HUDEP-2 (cell line): ENCODE data around the gene COPRS.

Source experiments
- DNase-seq, 76 experiments: peaks; one replicate each; lab custom pipeline; 2025; ENCODE audit not compliant: unreplicated experiment in 76 of 76; lab: John Stamatoyannopoulos, UW

The COPRS gene, protein sequence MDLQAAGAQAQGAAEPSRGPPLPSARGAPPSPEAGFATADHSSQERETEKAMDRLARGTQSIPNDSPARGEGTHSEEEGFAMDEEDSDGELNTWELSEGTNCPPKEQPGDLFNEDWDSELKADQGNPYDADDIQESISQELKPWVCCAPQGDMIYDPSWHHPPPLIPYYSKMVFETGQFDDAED

GRCh38 chr17:31858642-31859486, at the start of gene COPRS:
Gene COPRS, minus strand, starts transcription at chr17:31859244. Its CDS starts 45 bp downstream, at chr17:31859199.
- DNase-seq = peak in 71 of 76 experiments; percentile 7 to 87 (median 70)

- DNase-seq = peak in 22 of 76 experiments; percentile 1 to 35 (median 10)
These were observed 49.3 kb upstream of the COPRS start for GRCh38 chr17:31908386-31908785.

DNA sequence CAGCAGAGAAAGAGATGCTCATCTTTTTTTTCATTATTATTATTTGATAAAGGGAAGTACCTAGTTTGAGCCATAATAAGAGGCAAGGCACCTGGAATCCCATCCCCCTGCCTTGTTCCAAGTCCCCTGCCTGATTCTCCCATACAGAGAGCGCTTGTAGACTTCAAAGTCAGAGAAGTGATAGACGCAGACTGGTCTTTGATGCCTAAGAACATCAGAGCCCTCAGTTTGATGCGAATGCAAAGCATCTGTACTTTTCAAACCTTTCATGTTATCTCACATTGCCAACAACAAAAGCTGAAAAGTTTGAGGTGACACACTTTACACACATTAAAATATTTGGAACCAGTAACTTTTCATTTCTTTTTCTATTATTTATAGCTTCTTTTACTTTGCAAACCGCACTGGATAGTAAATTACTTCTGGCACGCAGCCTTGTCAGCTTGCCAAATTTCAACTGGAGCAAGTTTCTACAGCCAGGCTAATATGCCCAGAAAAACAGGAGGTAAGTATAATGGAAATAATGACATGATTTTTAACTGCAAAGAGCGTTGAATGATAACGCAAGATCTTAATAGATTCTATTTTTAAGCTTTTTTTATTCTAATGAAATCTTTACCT, 48.4 kb upstream of the COPRS start:
- DNase-seq = peak in 30 of 76 experiments; percentile 1 to 47 (median 17)

- no peak for DNase-seq
These were observed 44.4 kb upstream of the COPRS start for GRCh38 chr17:31903401-31903800.

DNA sequence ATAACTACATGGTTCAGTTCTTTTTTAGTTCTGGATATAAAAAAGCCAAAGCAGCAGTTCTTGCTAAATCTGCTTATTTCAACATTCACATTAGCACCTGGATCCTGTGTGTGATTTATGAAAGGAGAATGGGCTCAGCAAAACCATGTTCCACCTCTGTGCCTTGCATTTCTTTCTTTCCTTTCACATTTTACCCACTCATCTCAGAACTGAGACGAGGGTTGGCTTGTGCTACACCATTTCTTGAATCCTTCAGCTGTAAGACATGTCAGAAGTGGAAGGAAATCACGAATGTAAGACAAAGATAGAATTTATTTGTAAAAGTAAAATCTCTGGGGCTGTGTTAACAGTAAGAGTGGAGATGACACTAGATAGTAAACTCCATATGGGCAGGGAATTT, 43.6 kb upstream of the COPRS start:
- DNase-seq = no peak

- DNase-seq = peak in 4 of 76 experiments; percentile 14 to 25 (median 20)
These were observed 41.8 kb upstream of the COPRS start for GRCh38 chr17:31900877-31901276.

DNA sequence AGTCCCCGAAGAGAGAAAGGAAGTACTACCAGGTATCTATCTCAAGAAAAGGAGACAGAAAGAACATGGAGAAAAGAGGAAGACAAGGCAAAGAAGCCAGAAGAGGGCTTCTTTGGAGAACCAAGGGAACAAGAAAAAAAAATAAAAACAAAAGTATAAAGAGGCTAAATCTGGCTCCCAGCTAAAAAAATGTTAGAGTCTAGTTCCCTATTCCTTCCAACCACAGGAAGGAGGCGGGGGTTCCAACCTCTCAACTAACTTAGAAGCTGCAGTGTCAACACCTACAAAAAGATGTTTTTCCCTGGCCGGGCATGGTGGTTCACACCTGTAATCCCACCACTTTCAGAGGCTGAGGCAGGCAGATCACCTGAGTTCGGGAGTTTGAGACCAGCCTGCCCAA, 29.1 kb upstream of the COPRS start:
- no peak for DNase-seq

GRCh38 chr17:31882571-31882970, 23.5 kb upstream of the COPRS start:
- no peak for DNase-seq

DNA sequence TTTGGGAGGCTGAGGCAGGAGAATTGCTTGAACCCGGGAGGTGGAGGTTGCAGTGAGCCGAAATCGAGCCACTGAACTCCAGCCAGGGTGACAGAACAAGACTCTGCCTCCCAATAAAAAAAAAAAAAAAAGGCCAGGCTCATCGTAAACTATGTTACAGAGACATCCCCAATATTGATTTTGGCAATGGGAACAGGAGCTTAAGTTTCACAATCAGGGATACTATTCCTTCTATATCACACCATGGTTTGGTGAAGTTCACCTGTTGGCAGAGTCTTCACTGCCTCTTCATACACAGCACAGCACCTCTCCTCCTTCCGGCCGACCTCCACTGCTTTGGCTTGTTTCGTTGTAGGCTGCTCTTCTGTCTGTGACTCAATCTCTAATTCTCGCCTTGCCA, 21.3 kb upstream of the COPRS start:
- no peak for DNase-seq

GRCh38 chr17:31878703-31879073, 19.6 kb upstream of the COPRS start:
- DNase-seq = no peak

DNA sequence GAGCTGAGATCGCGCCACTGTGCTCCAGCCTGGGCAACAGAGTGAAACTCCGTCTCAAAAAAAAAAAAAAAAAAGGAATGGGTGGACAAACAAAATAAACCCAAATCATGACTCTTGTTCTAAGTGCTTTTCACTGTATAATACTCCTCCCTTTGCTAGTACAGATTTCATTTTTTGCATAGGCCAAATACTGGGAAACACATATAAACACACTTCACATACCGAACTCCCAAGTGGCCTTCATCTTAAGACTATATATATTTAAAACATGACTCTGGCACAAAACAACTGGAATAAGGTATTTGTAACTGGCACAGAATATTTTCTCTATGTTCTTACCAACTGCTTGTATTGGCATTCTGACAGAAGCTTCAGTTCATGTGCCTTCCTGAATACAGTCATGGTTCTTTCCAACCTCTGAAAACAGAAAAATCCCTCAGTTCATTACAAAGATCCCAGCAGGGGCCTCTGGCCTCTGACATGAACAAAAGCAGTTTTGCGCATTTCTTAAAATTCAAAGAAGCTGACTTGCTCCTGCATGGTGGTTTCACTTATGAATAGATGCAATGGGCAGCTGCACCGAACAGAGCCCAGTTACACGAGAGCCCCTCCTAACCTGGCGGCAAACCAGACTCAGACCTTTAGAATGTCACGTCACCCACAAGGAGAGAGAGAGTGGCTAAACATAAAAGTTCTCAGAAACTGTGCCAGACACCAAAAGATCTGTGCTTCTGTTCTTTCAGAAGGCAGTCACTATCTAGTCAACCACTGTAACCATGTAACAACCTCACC, 19.1 kb upstream of the COPRS start:
- DNase-seq = no peak

- DNase-seq = no peak
These were observed 18.3 kb upstream of the COPRS start for GRCh38 chr17:31877341-31877740.

DNA sequence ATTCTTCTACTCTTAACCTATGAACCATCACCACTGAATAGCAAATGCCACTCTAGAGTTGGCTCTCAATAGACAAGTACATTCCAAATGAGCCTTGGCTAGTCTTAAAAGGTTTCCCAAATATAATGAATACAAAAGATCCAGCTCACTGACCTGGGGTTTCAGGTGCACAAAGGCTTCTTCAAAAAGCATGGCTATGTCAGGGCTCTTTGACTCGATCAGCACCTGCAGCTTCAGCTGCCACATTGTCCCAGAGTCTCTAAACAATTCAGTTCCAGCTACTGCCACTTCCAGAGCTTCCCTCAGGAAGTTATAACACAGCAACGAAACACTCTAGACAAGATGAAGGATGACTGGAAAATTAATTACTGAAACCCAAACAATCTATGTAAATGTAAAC, 16.0 kb upstream of the COPRS start:
- DNase-seq = no peak

- DNase-seq = no peak
These were observed 10.9 kb upstream of the COPRS start for GRCh38 chr17:31869797-31870568.

GRCh38 chr17:31869031-31869430, 10.0 kb upstream of the COPRS start:
- no peak for DNase-seq

- no peak for DNase-seq
These were observed 504 bp upstream of the COPRS start for GRCh38 chr17:31859487-31860008.

- DNase-seq = no peak
These were observed 963 bp downstream of the COPRS start for GRCh38 chr17:31857920-31858641.

DNA sequence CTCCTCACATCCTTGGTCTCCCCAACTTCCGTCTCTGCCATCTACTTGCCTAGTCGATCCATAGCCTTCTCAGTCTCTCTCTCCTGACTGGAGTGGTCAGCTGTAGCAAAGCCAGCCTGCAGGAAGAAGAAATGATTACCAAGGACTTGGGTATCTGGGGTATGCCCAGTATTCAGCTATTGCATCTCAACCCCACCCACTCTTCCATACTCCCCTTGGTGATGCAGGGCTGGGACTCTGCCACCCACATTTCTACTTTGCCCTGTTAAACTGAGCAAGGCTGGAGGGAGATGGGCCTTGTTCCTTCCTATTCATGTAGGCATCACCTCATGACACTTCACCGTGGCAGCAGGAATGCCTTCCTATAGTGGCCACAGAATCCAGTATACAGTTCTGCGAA, 2.3 kb downstream of the COPRS start:
- DNase-seq = no peak

GRCh38 chr17:31854672-31855071, 4.4 kb downstream of the COPRS start:
- DNase-seq = no peak
